HG03442 (cell line): ENCODE measurements around the gene NOXRED1.

Experiments
- ATAC-seq: cut with Tn5 transposase; IDR thresholded peaks from one replicate; pipeline ENCODE4 v1.9.1; 2021; ENCODE audit warnings: mild to moderate bottlenecking, moderate library complexity; ENCODE audit not compliant: unreplicated experiment

Gene NOXRED1

DNA sequence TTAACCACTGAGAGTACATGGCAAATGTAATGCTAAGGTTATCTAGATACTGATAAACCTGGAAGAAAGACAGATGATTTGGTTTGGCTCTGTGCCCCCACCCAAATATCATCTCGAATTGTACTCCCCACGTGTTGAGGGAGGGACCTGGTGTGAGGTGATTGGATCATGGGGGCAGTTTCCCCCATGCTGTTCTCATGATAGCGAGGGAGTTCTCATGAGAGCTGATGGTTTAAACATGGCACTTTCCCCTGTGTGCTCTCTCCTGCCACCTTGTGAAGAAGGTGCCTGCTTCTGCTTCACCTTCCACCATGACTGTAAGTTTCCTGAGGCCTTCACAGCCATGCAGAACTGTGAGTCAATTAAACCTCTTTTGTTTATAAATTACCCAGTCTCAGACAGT lies 14.2 kb downstream of the NOXRED1 start:
- ATAC-seq = no peak

DNA sequence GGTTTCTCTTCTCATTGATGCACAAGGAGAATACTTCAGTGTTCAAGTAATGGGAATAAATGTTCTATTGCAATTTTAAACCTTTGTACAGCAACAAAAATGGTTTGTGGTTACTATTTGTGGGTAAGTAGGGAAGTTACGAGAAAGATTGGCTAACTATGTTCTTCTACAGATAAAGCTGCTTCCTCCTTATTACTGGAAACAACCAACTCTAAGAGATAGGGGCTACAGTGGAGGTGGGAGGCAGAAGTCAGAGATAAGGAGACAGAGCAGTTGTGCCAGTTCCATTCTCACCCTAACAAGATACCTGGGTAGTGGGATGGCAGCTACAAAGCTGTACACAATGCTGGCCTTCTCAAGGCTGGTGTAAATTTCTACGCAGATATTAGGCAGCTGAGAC lies 16.2 kb downstream of the NOXRED1 start:
- ATAC-seq = no peak

DNA sequence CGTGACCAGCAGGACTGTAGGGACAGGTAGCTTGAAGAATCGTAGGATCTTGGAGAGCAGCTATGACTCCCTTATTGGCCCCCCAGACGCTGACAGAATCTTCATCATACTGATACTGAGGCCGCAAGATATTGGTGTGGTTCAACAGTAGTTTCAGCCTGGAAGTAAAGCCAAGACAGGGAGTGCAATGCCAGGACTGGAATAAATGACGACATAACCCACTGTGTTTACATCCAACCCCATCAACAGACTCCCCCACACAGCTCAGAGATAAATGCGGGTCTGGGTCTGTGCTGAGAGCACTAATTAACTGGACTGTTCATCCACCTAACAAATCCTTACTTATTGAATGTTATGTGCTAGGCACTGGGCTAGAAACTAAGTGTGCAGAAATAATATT lies 16.6 kb downstream of the NOXRED1 start:
- ATAC-seq = no peak

DNA sequence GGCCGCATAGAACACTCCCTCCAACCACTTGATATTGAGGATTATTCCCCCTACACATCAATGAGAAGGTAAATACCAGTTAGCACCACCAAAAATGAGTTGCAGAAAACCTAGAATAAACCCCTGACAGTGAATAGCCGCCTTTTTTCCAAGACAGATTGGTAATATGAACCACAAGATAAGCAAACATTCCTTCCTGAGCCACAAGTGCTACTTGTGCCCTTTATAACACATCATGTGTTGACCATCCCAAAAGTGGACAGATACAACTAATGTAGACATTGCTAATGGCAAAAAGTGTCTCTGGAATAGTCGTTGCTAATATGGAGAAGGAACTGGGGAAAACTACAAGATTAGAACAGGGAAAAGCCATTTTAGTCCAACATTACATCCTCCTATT lies 17.2 kb downstream of the NOXRED1 start:
- no peak for ATAC-seq

DNA sequence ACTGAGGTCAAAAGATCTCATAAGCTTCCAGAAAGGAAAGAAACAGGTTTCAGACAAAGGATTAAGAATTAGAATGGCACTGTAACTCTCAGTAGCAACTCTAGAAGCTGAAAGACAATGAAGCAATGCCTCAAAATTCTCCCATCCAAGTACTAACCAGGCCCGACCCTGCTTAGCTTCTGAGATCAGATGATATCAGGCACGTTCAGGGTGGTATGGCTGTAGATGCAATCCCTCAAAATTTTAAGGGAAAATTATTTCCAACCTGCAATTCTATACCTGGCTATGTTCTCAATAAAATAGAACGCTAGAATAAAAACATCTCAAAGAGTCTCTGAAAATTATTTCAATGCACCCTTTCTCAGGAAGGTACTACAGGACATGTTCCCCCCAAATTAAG lies 19.6 kb downstream of the NOXRED1 start:
- no peak for ATAC-seq

DNA sequence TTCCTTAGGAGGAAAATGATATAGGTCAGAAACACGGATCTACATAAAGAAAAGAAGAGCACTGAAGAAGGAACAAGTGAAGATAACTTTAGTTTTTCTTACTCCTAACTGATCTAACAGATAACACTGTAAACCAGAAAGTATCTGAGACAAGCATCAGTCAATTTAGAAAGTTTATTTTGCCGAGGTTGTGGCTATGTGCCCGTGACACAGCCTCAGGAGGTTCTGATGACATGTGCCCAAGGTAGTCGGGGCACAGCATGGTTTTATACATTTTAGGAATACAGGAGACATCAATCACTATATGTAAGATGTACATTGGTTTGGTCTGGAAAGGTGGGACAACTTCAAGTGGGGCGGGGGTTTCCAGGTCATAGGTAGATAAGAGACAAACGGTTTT lies 23.1 kb downstream of the NOXRED1 start:
- no peak for ATAC-seq

DNA sequence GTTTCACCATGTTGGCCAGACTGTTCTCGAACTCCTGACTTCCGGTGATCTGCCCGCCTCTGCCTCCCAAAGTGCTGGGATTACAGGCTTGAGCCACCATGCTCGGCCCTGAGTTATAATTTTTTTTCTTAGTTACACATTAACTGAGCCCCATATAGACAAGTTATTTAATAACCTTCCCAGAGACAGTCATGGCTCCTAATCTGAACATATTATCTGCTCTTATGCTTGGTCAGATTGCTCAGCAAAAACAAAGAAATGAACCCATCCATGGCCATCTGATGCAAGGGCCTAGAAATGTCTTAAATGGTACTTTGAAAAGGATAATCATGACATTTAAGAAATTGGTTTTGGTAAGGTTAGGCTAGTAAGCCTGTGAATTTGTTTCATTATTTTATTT lies 33.1 kb downstream of the NOXRED1 start:
- no peak for ATAC-seq

DNA sequence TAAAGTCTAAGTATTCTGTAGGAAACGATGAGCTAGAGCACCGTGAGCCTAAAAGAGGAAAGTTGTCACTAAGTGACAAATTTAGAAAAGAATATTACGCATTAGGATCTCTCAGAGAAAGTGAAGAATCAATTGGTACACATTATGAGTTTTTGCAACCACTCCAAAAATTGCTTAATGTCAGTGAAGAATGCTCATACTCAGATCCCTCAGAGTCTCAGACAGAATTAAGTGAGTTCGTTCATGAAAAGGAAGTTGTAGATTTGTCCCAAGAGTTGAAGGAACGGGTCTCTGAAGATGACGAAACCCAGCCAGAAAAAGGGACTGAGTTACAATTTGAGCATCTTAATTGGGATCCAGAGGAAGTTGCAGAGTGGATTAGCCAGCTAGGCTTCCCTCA lies 44.6 kb downstream of the NOXRED1 start:
- no peak for ATAC-seq

DNA sequence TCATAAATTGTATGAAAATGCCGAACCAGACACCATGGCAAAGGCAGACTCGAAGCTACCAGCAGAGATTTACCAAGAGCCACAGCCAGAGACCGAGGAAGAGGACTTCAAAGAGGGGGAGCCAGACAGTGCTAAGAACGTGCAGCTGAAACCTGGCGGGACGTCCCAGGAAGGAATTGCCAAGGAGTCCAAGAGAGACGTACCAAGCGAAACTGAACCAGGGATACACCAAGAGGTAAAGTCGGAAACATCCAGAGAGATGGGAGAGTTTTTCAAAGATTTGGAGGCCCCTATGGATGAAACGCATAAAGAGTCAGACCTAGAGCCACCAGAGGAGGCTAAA lies 45.9 kb downstream of the NOXRED1 start:
- peak; percentile 0 for ATAC-seq

DNA sequence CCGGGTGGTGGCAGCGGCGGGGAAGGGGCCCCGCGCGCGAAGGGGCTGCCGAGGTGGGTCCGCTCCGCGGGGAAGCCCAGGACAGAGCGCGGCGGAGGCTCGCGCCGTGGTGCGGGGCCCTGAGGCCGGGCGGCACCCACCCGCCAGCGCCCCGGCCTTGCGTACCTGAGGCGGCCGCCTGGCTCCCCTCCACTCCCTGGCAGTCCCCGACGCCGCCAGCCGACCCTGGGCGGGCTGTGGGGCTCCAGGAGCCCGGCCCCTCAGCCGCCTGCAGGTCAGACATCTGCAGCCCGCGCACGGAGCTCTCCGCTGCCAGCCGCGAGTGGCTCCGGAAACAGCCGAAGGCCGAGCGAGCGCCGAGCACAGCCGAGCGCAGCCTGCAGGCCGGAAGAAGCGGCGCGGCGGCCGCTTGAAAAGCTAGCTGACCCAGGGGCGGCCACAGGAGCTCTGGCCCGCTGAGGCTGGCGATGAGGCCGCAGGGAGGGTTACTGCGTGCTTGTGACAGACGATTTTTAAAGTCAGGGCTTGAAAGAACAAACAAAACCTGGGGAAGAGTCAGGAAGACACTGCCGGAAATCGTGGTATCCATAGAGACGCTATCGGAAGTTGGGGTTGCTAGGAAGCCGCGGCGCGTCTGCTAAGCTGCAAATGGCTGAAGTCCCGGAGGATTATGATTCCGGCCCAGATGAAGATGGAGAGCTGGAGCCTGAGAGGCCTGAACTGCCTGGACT lies 46.4 kb downstream of the NOXRED1 start, which contains the start of the genes SAMD15 and TMED8:
TSS of gene SAMD15 (plus strand) at position 609 of the 731 bp plus-strand sequence. CDS start at position 649, 40 bp downstream.
TSS of gene TMED8 (minus strand) at position 324 of the 731 bp plus-strand sequence. CDS start at position 283, 41 bp downstream.
- peak; percentile 85 for ATAC-seq

DNA sequence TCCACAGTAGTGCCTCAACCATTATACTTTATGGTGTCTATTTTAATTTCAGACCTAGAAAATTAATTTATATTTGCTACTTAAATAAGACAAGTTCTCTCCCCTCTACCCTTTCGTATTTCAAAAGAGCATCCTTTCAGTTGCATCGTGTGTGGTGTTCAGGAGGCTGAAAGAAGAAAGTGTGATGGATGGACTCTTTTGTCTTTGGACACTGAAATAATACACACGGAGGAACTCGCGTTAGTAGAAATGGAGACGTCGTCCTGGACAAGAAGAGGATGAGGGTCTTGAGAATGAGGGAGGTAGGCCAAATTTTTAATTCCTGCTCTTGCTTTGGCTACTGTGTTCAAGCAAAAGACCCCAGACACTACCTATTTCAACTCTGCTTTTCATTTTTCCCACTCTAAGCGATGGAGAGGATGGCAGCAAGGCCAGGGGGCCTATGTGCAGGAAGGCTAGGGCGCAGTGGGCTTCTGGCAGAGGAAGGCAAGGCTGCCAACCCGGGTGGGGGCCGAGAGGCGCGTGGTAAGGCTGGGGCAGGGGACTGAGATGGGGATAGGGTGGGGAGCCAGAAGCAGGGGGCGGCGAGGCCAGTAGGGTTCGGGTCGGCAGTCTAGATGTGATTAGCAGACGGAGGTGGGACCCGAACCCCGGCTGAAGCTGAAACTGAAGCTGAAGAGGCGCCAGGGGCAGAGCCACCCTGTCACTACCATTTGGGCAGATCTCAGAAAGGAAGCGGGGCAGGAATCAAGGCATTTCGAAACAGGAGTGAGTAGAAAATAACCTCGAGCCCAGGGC lies 47.2 kb downstream of the NOXRED1 start:
- peak; percentile 4 for ATAC-seq

DNA sequence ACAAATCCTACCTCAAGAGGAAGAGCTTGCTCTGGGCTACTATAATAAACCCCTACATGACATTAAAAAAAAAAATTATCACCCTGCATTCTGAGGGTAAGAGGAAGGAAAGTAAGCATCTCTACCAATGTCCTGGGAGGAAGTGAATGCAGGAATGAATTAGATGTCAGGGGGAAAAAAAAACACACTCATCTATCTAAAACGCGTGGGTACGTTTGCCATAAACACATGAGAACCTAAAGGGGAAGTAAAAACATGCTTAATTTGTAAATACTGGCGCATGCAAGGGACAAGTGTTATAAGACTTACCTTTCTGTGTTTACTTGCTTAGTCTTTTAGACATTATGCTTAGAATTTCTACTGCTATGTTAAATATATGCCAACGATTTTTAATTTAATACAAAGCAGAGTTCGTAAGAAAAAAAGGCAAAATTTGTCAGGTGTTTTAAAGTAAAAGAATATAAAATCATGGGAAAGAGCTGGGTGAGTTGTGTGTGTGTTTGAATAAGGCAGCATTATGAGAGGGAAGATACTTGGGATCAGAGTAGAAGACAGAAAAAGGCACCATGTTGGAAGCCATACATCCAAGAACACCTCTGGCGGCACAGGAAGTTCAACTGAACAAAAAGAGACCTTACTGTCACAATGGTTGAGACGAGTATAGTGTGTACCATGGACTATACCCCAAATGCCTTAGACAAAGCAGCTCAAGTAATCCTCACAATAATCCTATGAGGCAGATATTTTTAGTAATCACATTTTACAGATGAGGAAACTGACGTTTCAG lies 48.0 kb downstream of the NOXRED1 start:
- no peak for ATAC-seq

DNA sequence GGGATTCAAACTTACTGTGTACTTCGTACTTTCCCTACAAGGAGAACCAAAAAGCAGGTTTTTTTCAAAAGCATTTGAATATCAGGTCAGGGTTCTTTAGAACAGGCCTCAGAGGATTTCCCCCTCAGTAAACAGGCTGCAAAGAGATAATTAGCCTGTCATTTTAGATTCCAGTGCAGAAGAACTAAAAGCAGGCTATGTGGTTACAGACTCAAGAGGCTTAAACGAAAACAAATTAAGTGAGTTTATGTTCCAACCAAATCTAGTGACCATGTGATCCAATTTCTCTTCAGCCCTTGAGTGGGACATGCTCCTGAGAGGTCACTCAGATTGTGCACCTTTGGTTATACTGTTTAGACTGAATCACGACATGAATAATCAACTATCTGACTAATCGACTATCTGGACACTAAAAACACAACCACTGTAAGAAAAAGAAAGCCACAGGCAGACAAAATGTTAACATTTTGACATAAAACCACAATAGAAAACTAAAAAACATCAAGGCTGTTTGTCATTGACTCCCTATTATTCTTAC lies 51.0 kb downstream of the NOXRED1 start:
- peak; percentile 19 for ATAC-seq

DNA sequence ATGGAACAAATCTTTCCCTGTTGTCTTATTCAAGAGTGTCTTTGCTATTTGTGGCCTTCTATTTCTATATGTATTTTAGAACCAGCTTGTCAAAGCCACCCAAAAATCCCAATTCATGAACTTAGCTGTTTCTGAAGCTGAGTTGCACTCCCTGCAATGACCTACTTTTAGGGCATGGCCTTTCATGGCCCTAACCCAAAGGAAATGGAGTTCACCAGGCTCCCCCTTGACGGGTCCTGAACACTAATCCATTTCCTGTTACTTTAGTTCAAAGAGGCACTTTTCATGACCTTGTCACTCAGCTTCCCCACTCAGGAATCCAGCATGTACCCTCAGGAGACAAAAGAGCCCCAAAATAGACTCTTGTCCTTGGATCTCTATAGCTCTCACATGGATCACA lies 54.0 kb downstream of the NOXRED1 start:
- no peak for ATAC-seq

DNA sequence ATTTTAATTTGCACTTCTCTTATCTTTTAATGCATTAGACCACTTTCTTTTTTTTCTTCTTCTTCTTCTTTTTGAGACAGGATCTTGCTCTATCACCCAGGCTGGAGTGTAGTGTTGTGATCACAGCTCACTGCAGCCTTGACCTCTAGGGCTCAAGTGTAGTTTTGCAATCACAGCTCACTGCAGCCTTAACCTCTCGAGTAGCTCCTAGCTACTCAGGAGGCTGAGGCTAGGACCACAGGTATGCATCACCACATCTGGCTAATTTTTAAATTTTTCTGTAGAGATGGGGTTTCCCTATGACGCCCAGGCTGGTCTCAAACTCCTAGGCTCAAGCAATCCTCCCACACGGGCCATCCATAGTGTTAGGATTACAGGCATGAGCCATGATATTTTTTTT lies 59.2 kb downstream of the NOXRED1 start:
- ATAC-seq = no peak

DNA sequence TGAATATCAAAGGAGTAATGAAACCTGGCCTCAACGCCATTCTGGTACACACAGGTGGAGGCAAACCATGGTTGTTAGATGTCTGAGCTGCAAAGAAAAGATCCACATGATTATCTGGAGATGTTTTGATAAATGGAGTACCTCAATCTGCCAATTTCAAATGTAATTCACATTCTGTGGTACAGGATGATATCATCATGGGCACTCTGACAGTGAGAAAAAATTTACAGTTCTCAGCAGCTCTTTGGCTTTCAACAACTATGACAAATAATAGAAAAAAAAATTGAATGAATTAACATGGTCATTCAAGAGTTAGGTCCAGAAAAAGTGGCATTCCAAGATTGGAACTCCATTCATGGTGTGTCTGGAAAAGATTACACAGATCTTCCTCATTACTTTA lies 63.7 kb downstream of the NOXRED1 start:
- no peak for ATAC-seq

DNA sequence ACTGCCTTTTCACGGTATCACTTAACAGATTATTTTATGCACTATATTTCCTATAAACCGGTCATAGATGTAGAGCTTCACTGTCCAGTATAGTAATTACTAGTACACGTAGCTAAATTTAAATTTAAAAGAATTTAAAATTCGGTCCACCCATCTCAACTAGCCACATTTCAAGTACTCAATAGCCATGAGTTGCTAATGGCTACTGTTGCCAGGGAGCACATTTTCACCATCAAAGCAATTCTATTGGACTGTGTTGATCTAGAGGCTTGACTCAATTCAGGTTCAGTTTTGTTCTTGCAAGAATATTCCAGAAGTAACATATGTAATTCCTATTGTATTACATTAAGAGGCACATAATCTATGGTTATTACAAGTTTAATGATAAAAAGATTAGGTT lies 66.4 kb downstream of the NOXRED1 start:
- ATAC-seq = no peak

DNA sequence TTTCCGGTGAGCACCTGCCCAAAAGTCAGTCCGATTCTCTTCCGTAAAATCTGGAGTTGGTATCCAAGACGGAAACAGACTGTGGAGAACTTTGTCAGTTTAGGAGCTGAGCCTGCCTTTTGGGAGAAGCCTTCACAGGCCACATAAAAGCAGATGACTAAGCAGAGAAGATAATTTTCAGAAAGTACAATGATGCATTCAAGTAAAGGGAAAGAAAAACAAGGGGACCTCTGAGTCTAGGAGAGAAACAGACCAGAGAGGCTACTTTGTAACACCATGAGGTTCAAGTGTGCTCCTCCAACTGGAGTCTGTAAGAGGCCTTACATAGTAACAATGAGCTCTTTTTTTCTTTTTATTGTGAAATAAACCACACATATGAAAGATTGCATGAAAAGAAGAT lies 67.5 kb downstream of the NOXRED1 start:
- no peak for ATAC-seq

DNA sequence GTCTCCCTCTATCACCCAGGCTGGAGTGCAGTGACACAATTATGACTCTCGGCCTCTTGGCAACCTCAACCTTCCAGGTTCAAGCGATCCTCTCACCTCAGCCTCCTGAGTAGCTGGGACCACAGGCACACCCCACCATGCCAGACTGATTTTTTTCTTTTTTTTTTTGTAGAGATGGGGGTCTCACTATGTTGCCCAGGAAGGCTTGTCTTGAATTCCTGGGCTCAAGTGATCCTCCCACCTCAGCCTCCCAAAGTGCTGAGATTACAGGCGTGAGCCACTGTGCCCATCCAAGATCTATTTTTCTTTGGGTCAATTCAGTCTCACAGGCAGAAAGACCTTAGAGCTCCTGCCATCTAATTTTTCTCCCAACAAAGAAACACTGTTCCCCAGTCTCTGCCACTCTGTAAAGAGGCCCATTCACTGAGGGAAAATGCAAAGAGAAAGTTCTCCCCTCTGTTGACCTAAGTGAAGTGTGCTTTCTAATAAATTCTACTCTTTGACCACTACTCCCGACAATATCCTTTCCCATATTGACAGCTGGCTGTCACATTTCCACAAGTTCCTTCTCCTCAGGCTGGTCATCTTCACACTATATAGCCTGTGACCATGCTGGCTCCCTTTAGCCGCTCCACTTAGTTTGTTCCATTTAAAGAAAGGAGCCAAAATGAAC lies 69.7 kb downstream of the NOXRED1 start:
- ATAC-seq = no peak

DNA sequence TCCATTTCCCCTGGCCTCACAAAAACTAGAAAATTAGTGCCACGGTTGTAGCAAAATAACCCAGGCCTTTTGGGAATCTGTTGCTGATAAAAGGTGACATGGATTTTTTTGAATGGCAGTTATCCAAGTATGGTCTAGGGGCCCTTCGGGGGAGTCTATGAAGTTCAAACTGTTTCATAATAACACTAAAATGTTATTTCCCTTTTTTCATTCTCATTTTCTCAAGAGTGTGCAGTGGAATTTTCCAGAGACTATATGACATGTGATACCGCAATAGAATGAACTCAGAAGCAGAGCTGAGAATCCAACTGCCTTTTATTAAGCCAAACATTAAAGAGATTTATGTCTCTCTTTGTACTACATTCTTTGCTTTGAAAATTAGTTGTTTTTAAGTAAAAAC lies 75.6 kb downstream of the NOXRED1 start:
- ATAC-seq = no peak

DNA sequence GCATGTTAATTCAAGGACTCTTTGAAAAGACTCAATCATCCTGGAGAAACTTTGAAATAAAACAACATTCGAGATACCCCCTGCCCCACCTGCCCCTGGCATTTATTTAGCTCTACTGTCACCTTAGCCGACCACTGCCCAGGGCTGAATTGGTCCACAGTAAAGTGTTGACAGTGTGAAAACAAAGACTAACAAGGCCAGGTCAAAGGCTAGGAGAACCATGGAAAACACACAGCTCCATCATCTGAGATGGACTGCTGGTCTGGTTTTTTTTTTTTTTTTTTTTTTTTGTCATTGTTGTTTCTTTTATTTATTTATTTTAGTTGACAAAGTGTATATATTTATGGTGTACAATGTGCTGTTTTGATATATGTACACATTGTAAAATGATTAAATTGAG lies 76.8 kb downstream of the NOXRED1 start:
- ATAC-seq = no peak
